Activated naive CD4-positive, alpha-beta T cell treated with anti-CD3 and anti-CD28 coated beads, Interleukin-2, amount 10 ng/mL, durations not matched to agents 7 days and 5 days (primary cell): ENCODE results near the gene MAN1B1.

Experiments used
- CTCF ChIA-PET: fragments of 350-600 bp; sonication (Branson Sonifier 250); formaldehyde crosslinking; loops from one replicate; lab custom pipeline; 2021; ENCODE audit warnings: antibody characterized with exemption; lab: Charles Lee
- DNase-seq: peaks from one replicate; pipeline ENCODE4 v3.0.0-alpha.2; 2020
- H3K27ac Mint-ChIP-seq: one replicate; pipeline ENCODE4 v1.8.0; 2021; ENCODE audit warnings: mild to moderate bottlenecking, moderate library complexity, mixed read lengths
- H3K27me3 Mint-ChIP-seq: one replicate; pipeline ENCODE4 v1.8.0; 2021; ENCODE audit warnings: mild to moderate bottlenecking, mixed read lengths
- H3K36me3 Mint-ChIP-seq: one replicate; pipeline ENCODE4 v1.8.0; 2021; ENCODE audit warnings: mixed read lengths
- H3K4me1 Mint-ChIP-seq: one replicate; pipeline ENCODE4 v1.8.0; 2021; ENCODE audit warnings: mixed read lengths
- H3K4me3 Mint-ChIP-seq: one replicate; pipeline ENCODE4 v1.8.0; 2021; ENCODE audit warnings: mild to moderate bottlenecking, moderate library complexity, mixed read lengths
- H3K9me3 Mint-ChIP-seq: one replicate; pipeline ENCODE4 v1.8.0; 2021; ENCODE audit warnings: mixed read lengths

MAN1B1 gene

DNA sequence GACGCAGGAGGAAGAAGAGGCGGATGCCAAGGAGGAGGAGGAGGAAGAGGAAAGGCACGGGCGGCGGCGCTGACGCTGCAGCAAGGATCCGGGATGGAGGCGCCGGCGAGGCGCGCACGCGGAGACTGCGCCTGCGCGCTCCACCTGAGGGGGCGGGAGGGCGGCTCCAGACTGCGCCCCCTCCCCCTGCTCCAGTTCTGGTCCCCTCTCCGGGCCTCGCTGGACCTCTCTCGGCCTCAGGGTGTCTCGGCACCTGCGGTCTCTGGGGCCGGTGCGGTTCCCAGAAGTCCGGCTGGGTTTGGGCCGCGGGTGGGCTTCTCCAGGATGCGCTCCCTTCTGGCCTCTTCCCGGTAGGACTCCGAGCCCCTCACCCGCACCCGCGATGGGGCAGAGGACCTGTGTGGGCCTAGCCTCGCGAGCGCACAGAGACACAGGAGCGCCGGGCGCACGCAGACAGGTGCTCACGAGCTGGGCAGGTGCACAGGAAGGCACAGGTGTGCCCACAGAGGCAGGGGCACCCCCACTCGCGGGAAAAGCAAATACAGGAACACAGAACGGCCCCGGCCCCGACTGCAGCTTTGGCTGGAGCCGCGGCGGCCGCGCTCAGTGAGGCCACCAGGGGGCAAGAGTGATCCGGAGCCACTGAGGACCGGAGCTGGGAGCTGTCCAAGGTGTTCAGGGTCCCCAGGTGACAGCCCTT lies 40.5 kb upstream of the MAN1B1 start, which contains the start of gene NPDC1:
TSS of gene NPDC1 (minus strand) at position 90 of the 700 bp plus-strand sequence. CDS start 188 bp downstream, outside the sequence.
- Mint-ChIP-seq H3K27me3 (peaks cover 86% of the 10 kb centered on the region), H3K36me3 (no peaks in the 10 kb centered on the region), H3K4me1 (peaks cover 35% of the 10 kb centered on the region), H3K9me3 (no peaks in the 10 kb centered on the region), H3K4me3 (peak within 1 kb of the TSS; percentile 75), H3K27ac (peak within 1 kb of the TSS; percentile 68)
- peak; percentile 92 for DNase-seq
- CTCF ChIA-PET = interaction anchor here (0.7 to 5.4 kb wide), 25 partner anchors 9 to 266 kb away, joined by 3 to 103 read pairs (median 4); partner anchors contain the start of genes AJM1, CYSRT1, FUT7 and GRIN1

GRCh38 chr9:137048655-137049543 lies 37.9 kb upstream of the MAN1B1 start:
- Mint-ChIP-seq H3K4me3 (no peak overlapping the region), H3K27me3 (peaks cover 95% of the 10 kb centered on the region), H3K36me3 (no peaks in the 10 kb centered on the region), H3K4me1 (peaks cover 27% of the 10 kb centered on the region), H3K9me3 (no peaks in the 10 kb centered on the region), H3K27ac (no peak overlapping the region)
- CTCF ChIA-PET = interaction anchor here (0.8 to 5.4 kb wide), 4 partner anchors 14 to 140 kb away, joined by 3 to 103 read pairs (median 7); partner anchors contain the start of genes SAPCD2 and SSNA1
- DNase-seq = no peak

- H3K4me3 Mint-ChIP-seq = no peak overlapping the region
- H3K4me1 Mint-ChIP-seq = peaks cover 18% of the 10 kb centered on the region
- H3K9me3 Mint-ChIP-seq = no peaks in the 10 kb centered on the region
- H3K27ac Mint-ChIP-seq = peak overlapping the region; percentile 37
- CTCF ChIA-PET = interaction anchor here (0.7 to 5.4 kb wide), 7 partner anchors 15 to 139 kb away, joined by 3 to 103 read pairs (median 3); partner anchors contain the start of genes MAN1B1, SAPCD2 and SSNA1
- no peaks in the 10 kb centered on the region for H3K36me3 Mint-ChIP-seq
- DNase-seq = peak; percentile 82
- H3K27me3 Mint-ChIP-seq = peaks cover 92% of the 10 kb centered on the region
Measured at GRCh38 chr9:137049544-137050449, 37.0 kb upstream of the MAN1B1 start.

DNA sequence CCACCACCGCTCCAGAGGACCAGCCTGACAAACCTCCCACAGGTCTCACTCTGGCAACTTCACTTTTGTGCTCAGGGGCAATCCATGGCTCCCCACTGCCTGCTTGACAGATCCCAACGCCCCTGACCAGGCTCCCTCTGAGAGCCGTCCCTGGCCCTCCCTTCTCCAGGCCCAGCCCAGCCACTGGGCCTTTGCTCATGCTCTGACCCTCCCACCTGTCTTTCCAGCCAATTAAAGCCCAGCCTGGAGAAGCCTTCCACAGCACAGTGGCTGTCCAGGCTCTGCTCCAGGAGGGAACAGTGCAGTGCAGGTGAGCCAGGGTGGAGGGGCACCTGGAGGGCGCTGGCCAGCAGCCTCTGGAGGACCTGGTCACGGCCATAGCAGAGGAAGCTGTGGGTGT lies 36.2 kb upstream of the MAN1B1 start:
- Mint-ChIP-seq H3K27me3 (peaks cover 92% of the 10 kb centered on the region), H3K9me3 (no peaks in the 10 kb centered on the region), H3K4me3 (no peak overlapping the region), H3K27ac (no peak overlapping the region), H3K4me1 (peaks cover 12% of the 10 kb centered on the region), H3K36me3 (no peaks in the 10 kb centered on the region)
- DNase-seq = no peak
- CTCF ChIA-PET = interaction anchor here (0.7 to 5.4 kb wide), 4 partner anchors 17 to 102 kb away, joined by 3 to 103 read pairs (median 6); partner anchors contain the start of genes MAN1B1 and SAPCD2

GRCh38 chr9:137051145-137051724 lies 35.5 kb upstream of the MAN1B1 start:
- CTCF ChIA-PET = interaction anchor here (0.6 to 5.4 kb wide), 3 partner anchors 13 to 16 kb away, joined by 3 to 103 read pairs (median 11); partner anchors contain the start of gene SAPCD2
- peaks cover 92% of the 10 kb centered on the region for H3K27me3 Mint-ChIP-seq
- peaks cover 12% of the 10 kb centered on the region for H3K4me1 Mint-ChIP-seq
- no peaks in the 10 kb centered on the region for H3K36me3 Mint-ChIP-seq
- no peaks in the 10 kb centered on the region for H3K9me3 Mint-ChIP-seq
- H3K27ac Mint-ChIP-seq = no peak overlapping the region
- no peak for DNase-seq
- H3K4me3 Mint-ChIP-seq = no peak overlapping the region

DNA sequence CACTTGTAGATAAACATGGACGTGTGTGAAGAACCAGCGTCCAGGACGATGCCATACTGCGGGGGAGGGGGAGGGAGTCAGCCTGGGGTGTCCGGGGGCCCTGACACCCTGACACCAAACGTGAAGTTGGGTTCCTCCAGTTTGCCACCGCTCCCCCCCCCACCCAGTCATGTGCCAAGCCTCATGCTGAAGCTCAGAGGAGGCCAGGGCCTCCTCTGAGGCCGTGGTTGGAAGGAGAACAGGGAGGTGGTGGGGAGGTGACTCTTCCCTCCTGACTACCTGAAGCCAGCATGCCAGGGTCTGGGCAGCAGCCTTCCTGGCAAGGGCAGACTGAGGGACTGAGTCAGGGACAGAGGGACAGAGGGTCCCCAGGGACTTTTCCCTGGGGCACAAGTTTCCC lies 34.5 kb upstream of the MAN1B1 start:
- Mint-ChIP-seq H3K4me1 (peaks cover 6% of the 10 kb centered on the region), H3K9me3 (no peaks in the 10 kb centered on the region), H3K27me3 (peaks cover 91% of the 10 kb centered on the region), H3K36me3 (no peaks in the 10 kb centered on the region), H3K27ac (no peak overlapping the region), H3K4me3 (no peak overlapping the region)
- DNase-seq = no peak
- CTCF ChIA-PET = interaction anchor here (0.9 to 2.1 kb wide), 5 partner anchors 12 to 184 kb away, joined by 3 to 11 read pairs (median 3); no protein-coding TSS in a partner anchor

GRCh38 chr9:137052998-137053943 lies 33.5 kb upstream of the MAN1B1 start:
- H3K4me1 Mint-ChIP-seq = peaks cover 6% of the 10 kb centered on the region
- CTCF ChIA-PET = interaction anchor here (0.6 to 2.1 kb wide), 6 partner anchors 11 to 183 kb away, joined by 3 to 11 read pairs (median 3); no protein-coding TSS in a partner anchor
- H3K27me3 Mint-ChIP-seq = peaks cover 91% of the 10 kb centered on the region
- no peaks in the 10 kb centered on the region for H3K9me3 Mint-ChIP-seq
- H3K27ac Mint-ChIP-seq = no peak overlapping the region
- no peak overlapping the region for H3K4me3 Mint-ChIP-seq
- no peak for DNase-seq
- H3K36me3 Mint-ChIP-seq = no peaks in the 10 kb centered on the region

- DNase-seq = peak; percentile 69
- peaks cover 6% of the 10 kb centered on the region for H3K4me1 Mint-ChIP-seq
- CTCF ChIA-PET = interaction anchor here (1.7 kb wide), 1 partner anchor 8 kb away, joined by 5 read pairs; the partner anchor contains the start of gene NPDC1
- peaks cover 89% of the 10 kb centered on the region for H3K27me3 Mint-ChIP-seq
- H3K36me3 Mint-ChIP-seq = no peaks in the 10 kb centered on the region
- H3K9me3 Mint-ChIP-seq = no peaks in the 10 kb centered on the region
- H3K4me3 Mint-ChIP-seq = no peak within 1 kb of the TSS
- H3K27ac Mint-ChIP-seq = no peak within 1 kb of the TSS
Measured at GRCh38 chr9:137053944-137054931, 32.5 kb upstream of the MAN1B1 start, which contains the start of gene ENTPD2. TSS of gene ENTPD2 (minus strand) at chr9:137054061. CDS start at chr9:137053997, 64 bp downstream.

DNA sequence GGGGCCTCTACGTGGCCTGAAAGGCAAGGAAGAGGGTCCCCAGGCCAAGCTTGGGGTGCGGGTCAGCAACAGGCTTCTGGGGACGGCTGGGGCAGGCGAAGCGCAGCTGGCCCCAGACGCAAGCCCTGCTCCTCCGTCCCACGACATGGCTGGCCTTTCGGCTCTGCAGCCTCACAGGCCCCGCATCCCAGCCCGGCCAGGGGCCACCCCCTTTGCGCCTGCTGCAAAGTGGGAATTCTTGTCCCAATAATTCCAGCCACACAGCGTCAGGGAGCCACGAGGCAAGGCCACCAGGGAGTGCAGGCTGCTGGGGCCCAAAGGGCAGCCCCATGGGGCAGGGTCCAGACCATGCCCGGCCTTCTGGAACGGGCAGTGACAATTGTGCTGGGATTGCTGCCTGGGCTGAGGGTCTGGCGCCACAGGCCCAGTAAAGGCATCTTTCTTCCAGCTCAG lies 31.8 kb upstream of the MAN1B1 start:
- H3K9me3 Mint-ChIP-seq = no peaks in the 10 kb centered on the region
- H3K27ac Mint-ChIP-seq = no peak overlapping the region
- peaks cover 85% of the 10 kb centered on the region for H3K27me3 Mint-ChIP-seq
- H3K4me3 Mint-ChIP-seq = no peak overlapping the region
- CTCF ChIA-PET = interaction anchor here (1.2 to 1.8 kb wide), 5 partner anchors 8 to 26 kb away, joined by 4 to 8 read pairs (median 6); partner anchors contain the start of gene NPDC1
- no peaks in the 10 kb centered on the region for H3K36me3 Mint-ChIP-seq
- H3K4me1 Mint-ChIP-seq = peaks cover under 1% of the 10 kb centered on the region
- no peak for DNase-seq

- CTCF ChIA-PET = interaction anchor here (1.0 to 1.8 kb wide), 6 partner anchors 8 to 26 kb away, joined by 3 to 8 read pairs (median 6); partner anchors contain the start of gene NPDC1
- H3K9me3 Mint-ChIP-seq = no peaks in the 10 kb centered on the region
- DNase-seq = no peak
- no peak overlapping the region for H3K4me3 Mint-ChIP-seq
- no peaks in the 10 kb centered on the region for H3K36me3 Mint-ChIP-seq
- H3K4me1 Mint-ChIP-seq = no peaks in the 10 kb centered on the region
- H3K27ac Mint-ChIP-seq = no peak overlapping the region
- peaks cover 78% of the 10 kb centered on the region for H3K27me3 Mint-ChIP-seq
Measured at GRCh38 chr9:137055385-137056364, 31.1 kb upstream of the MAN1B1 start.
